Fibroblast of skin of right quadriceps (primary cell): Measurements from ENCODE around the gene ATF7.
A peak's percentile ranks its signal among the peaks of the same experiment; 100 is the strongest.

ENCODE experiments used
- DNase-seq: peaks from one replicate; pipeline ENCODE4 v3.0.0-alpha.2; 2013

ATF7 gene

DNA sequence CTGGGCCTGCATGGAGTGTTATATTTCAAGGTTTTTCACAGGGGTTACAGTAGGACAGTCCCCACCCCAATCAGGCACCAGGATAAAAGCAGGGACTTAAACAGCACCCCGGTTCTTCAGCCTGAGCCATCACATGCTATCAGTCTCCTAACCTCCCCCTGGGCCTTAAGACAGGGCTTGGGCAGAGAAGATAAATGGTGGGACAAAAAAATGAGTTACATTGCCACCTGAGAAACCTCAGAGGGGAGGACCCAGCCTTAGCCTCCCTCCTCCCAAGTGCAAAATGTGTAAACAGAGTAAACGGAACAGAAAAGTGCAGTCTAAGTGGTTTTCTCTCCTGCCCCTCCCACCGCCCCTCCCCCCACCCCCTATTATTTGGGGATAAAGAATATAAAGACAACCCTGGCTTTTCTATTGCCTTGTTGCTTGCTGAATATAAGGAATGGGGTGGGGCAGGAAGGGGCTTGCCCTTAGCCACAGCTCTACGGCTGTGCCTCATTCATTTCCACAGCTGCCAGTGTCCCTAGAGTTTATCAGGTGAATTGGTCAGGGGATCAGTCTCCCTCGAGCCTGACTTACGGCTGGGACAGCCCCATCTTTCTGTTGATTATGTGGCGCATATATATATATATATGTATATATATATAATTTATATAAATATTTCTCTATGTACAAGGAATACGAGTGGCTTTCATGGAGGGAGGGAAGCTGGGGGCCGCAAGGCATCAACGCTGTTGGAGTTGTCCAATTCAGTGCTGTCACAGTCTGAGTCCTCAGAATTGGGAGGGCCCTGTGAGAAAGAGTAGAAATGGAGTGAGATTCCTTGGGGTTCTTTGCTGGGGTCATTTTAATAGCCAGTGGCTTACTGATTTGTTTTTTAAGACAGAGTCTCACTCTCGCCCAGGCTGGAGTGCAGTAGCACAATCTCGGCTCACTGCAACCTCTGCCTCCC, 145.4 kb downstream of the ATF7 start:
- no peak for DNase-seq

DNA sequence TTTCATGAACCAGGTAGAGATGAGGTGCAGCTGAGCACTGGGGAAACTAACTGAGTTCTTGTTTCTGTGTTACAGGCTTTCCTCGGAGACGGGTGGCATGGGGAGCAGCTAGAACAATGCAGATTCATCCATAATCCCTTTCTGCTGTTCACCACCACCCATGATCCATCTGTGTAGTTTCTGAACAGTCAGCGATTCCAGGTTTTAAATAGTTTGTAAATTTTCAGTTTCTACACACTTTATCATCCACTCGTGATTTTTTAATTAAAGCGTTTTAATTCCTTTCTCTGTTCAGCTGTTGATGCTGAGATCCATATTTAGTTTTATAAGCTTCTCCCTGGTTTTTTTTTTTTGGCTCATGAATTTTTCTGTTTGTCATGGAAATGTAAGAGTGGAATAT, 146.9 kb downstream of the ATF7 start:
- DNase-seq, result no peak

GRCh38 chr12:53478865-53479264, 147.3 kb downstream of the ATF7 start:
- DNase-seq, result no peak

- peak; percentile 45 for DNase-seq
Observed at GRCh38 chr12:53476769-53477209, 149.4 kb downstream of the ATF7 start.

GRCh38 chr12:53474819-53475218, 151.4 kb downstream of the ATF7 start:
- DNase-seq, result no peak

DNA sequence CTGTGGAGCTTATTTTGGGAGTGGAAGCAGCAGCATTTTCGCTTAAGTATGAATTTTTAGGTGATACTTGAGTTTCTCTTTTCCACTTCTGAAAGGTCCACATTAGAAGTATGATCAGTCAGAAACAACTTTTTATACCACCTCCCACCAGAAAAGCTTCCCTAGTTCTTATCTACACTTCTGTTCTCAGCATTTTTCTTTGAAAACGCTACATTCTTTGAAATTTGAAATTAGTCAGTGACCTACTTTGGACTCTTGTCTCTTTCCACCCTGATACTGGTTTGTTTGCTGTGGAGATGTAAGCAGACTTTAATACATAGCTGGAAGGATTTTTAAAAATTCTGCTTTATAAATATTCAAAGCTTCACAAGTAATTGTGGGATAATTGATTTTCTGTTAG, 152.1 kb downstream of the ATF7 start:
- no peak for DNase-seq

DNA sequence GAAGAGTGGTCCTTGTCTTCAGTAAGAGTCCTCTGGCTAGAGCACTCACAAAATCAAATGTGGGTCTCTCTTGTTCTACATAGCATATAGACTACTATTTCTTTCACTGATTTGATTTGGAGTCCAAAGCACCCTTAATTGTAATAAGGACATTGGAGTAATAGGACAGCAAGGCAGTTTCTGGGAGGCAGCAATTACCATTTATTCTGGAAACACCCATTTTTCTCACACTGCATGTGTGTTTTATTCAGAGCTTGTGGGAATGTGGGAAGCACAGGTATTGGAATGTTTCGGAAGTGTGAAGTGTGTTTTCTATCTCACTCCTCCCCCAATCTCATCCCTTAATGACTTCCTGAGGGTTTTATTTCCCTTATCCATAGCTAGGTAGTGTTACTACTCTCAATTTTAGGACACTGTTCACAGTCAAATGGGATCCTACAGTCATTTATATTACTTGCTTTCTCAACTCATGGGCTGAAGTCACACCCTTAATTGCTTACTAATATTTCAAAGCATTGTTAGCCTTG, 154.1 kb downstream of the ATF7 start:
- DNase-seq, result no peak

- DNase-seq, result no peak
Observed at GRCh38 chr12:53468282-53468681, 157.9 kb downstream of the ATF7 start.

GRCh38 chr12:53467880-53468279, 158.3 kb downstream of the ATF7 start:
- no peak for DNase-seq

GRCh38 chr12:53467082-53467481, 159.1 kb downstream of the ATF7 start:
- DNase-seq, result no peak

DNA sequence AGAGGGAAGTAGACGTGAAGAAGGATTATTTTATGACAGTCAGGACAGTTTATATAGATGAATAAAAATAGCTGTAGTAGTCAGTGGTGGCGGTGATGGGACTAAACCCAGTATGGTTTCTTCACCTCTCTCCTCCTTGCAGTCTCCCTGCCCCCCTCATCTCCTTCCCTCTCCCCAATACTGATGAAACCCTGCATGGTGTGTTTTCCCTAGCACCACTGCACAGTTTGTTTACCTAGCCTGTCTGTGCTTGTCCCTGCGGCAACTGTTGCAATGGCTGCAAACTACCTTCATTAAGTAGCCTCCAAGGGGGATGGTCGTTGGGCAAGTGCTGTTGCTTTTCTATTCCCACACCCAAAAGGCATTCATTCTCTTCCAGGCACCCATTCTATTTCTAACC, 159.5 kb downstream of the ATF7 start:
- no peak for DNase-seq

DNA sequence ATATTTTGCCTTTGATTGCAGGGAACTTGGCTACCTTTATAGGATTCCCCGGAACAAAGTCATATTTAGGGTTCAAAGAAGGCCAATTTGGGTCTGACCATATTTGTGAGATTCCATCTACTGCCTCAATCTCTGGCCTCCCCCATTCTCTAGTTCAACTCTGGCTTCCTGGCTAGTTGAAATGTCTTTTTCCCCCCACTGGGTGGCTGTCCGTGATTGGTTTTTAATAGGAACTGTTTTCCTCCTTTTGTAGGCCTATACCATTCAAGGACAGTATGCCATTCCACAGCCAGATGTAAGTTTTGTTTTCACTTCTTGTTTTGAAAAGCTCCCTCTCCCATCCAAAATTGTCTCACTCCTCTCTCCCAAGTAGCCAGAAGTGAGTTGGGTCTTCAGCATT, 160.5 kb downstream of the ATF7 start:
- no peak for DNase-seq

DNA sequence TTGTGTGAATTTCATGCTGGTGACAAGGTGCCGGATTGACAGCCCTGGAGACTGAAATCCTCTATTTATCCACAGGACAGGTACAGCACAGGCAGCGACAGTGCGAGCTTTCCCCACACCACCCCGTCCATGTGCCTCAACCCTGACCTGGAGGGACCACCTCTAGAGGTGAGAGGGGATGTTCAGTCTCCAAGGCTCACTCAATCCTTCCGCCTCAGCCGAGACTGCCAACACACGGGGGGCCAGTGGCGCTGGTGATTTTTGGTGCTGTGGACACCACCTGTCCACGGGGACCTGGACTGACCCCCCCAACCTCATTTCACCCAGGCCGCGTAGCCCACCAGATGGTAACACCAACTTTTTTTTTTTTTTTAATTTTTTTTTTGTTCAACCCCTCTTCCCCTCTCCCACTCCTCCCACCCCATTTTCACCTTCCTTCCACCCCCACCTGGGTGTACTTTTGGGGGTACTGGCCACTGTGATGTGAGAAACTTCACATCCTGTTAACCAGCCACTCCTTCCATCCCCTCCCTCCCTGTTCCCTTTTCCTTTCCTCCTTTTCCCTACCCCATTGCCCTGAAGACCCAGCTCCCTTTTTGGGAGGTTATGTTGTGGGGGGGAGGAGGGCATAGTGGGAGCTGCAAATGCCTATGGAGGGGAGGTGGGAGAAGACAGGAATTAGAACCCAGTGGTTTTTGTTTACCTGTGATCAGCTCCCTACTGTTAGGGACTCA, 161.3 kb downstream of the ATF7 start:
- DNase-seq, result no peak

GRCh38 chr12:53463802-53464560, 162.2 kb downstream of the ATF7 start:
- DNase-seq, result no peak

DNA sequence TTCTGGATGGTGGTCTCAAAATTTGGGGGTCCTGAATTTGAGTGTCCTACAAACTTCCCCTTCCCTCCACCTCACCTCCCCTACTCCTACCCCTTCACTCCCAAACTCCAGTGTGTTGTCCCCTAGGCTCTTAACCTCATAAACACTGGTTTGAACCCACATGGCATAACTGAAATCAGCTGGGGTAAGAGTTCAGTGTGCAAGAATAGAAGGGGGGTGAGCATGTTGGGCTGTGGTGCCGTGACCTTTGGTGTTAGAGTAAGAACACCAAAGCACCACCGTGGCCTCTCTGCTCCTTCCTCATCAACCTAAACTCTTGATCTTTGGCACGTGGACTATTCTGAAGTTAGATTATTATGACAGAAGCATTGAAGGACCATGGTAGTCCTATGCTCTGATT, 163.2 kb downstream of the ATF7 start:
- DNase-seq, result no peak

DNA sequence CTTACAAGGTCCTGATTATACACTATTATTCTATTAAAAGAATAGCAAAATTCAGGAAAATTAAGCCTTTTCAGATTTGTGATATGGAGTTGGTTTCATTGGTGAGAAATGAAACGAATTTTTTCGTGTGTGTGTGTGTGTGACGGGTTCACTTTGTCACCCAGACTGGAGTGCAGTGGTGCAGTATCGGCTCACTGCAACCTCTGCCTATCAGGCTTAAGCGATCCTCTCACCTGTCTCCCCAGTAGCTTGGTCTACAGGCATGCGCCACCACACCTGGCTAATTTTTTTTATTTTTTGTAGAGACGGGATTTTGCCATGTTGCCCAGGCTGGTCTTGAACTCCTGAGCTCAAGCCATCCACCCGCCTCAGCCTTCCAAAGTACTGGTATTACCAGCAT, 164.6 kb downstream of the ATF7 start:
- DNase-seq, result no peak

- no peak for DNase-seq
Observed at GRCh38 chr12:53461059-53461458, 165.1 kb downstream of the ATF7 start.

GRCh38 chr12:53459097-53459496, 167.1 kb downstream of the ATF7 start:
- no peak for DNase-seq
